Chondrocyte (in vitro differentiated cells): Measurements from ENCODE around the gene MYO1D. TPM values are rescaled to one million over a fixed set of nuclear protein-coding genes. Genes with fewer than 3 reads are reported as not detected.
"Not testable (repeated sequence)": the region's sequence is repeated elsewhere in the genome, so short reads cannot be mapped to it uniquely, and the experiment has no call there.

ENCODE experiments used
- DNase-seq: peaks from one replicate; pipeline ENCODE4 v3.0.0; 2021; ENCODE audit warnings: mixed read lengths, low spot score
- H3K27ac Mint-ChIP-seq: one replicate; pipeline ENCODE4 v1.8.0; 2021; ENCODE audit warnings: mild to moderate bottlenecking, moderate library complexity, mixed read lengths; ENCODE audit not compliant: unreplicated experiment
- H3K27me3 Mint-ChIP-seq: 2 replicates; pipeline ENCODE4 v1.8.0; 2021; ENCODE audit warnings: low read depth, mixed read lengths
- H3K36me3 Mint-ChIP-seq: 2 replicates; pipeline ENCODE4 v1.8.0; 2021; ENCODE audit warnings: low read depth, mixed read lengths
- H3K4me1 Mint-ChIP-seq: 2 replicates; pipeline ENCODE4 v1.8.0; 2021; ENCODE audit warnings: low read depth, mild to moderate bottlenecking, mixed read lengths
- H3K4me3 Mint-ChIP-seq: one replicate; pipeline ENCODE4 v1.8.0; 2021; ENCODE audit warnings: mild to moderate bottlenecking, moderate library complexity, mixed read lengths; ENCODE audit not compliant: unreplicated experiment
- H3K9me3 Mint-ChIP-seq: 2 replicates; pipeline ENCODE4 v1.8.0; 2021; ENCODE audit warnings: low read depth, mixed read lengths
- total RNA-seq: library from RNA; stranded (reverse); gene quantifications from 3 replicates; pipeline ENCODE4 v1.2.1, GENCODE V29; 2021
- TF ChIP-seq, protein P1 (sequence below): fragments of 200-600 bp; sonication (generic); IDR thresholded peaks from 2 replicates; pipeline ENCODE4 v1.5.0; 2021; ENCODE audit warnings: antibody characterized with exemption, mild to moderate bottlenecking, moderate library complexity

Gene MYO1D
- total RNA-seq, 1 donor from 2014 or later = 107 TPM

DNA sequence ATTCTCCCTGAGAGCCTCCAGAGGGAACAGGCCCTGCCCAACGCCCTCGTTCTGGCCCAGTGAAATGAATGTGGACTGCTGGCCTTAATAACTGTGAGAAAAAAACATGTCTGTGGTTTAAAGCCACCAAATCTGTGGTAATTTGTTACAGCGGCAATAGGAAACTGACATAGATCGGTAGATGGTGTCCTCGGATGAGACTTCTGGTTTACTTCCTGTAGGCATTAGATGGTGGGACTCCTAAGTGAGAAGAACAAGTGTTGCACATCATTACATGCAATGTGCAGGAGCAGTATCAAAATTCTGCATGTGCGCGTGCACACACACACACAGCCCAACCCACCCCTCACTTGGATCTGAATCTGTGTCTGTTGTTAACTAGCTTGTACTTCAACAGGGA, 348.1 kb downstream of the MYO1D start:
- TF ChIP-seq, protein P1, sequence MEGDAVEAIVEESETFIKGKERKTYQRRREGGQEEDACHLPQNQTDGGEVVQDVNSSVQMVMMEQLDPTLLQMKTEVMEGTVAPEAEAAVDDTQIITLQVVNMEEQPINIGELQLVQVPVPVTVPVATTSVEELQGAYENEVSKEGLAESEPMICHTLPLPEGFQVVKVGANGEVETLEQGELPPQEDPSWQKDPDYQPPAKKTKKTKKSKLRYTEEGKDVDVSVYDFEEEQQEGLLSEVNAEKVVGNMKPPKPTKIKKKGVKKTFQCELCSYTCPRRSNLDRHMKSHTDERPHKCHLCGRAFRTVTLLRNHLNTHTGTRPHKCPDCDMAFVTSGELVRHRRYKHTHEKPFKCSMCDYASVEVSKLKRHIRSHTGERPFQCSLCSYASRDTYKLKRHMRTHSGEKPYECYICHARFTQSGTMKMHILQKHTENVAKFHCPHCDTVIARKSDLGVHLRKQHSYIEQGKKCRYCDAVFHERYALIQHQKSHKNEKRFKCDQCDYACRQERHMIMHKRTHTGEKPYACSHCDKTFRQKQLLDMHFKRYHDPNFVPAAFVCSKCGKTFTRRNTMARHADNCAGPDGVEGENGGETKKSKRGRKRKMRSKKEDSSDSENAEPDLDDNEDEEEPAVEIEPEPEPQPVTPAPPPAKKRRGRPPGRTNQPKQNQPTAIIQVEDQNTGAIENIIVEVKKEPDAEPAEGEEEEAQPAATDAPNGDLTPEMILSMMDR = no peak
- no peak overlapping the region for H3K27ac Mint-ChIP-seq
- no peaks in the 10 kb centered on the region for H3K9me3 Mint-ChIP-seq
- peaks cover 16% of the 10 kb centered on the region for H3K4me1 Mint-ChIP-seq
- H3K4me3 Mint-ChIP-seq = no peak overlapping the region
- H3K27me3 Mint-ChIP-seq = no peaks in the 10 kb centered on the region
- no peak for DNase-seq
- peaks cover 10% of the 10 kb centered on the region for H3K36me3 Mint-ChIP-seq

DNA sequence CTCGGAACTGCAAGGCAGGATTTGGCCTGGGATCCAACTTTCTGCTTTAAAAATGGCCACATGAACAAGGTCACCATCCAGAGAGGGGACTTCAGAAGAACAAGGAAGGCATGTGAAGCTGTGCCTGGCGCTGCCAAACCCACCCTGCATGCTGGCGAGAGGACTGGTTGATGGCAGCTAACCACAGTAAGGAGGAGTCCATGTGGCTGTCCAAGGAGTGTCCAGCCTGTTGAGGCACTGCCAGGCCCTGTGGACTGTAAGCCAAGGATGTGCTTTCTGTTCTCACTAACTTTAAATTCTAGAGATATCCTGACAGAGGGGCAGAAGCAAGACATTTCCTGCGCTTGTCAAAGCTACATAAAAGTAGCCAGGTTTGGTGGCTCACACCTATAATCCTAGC, 349.8 kb downstream of the MYO1D start:
- no peak overlapping the region for H3K27ac Mint-ChIP-seq

DNA sequence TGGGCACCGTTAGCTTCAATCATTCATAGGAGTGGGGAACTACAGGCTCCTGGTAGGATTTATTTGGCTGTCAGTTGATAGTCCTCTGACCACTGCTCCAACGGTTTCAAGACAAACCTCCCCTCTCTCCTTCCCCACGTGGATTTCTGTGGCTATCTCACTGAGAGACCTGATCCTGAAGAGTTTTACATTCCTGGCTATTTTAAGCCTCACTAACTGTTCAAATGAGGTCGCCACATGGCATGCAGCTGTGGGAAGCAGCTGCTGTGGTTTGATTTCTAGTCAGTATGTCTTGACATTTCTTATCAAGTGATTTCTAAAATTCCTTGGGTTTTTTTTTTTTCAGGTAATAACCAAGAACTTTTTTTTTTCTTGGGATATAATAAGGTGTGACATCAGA, 351.8 kb downstream of the MYO1D start:
- Mint-ChIP-seq H3K4me1 (peaks cover 21% of the 10 kb centered on the region), H3K36me3 (peaks cover 4% of the 10 kb centered on the region), H3K9me3 (no peaks in the 10 kb centered on the region), H3K4me3 (no peak overlapping the region), H3K27ac (no peak overlapping the region), H3K27me3 (no peaks in the 10 kb centered on the region)
- TF ChIP-seq, protein P1 = no peak
- DNase-seq = no peak

More for the DNA sequence above, 349.8 kb downstream of the MYO1D start:
- peaks cover 16% of the 10 kb centered on the region for H3K4me1 Mint-ChIP-seq
- DNase-seq = no peak
- H3K9me3 Mint-ChIP-seq = no peaks in the 10 kb centered on the region
- H3K27me3 Mint-ChIP-seq = no peaks in the 10 kb centered on the region
- no peak overlapping the region for H3K4me3 Mint-ChIP-seq
- H3K36me3 Mint-ChIP-seq = peaks cover 4% of the 10 kb centered on the region
- TF ChIP-seq, protein P1 = no peak

DNA sequence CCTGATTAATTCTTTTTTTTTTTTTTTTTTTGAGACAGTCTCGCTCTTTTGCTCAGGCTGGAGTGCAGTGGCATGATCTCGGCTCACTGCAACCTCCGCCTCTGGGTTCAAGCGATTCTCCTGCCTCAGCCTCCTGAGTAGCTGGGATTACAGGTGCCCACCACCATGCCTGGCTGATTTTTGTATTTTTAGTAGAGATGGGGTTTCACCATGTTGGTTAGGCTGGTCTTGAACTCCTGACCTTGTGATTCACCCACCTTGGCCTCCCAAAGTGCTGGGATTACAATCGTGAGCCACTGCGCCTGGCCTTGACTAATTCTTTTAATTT, 352.4 kb downstream of the MYO1D start:
- not testable (repeated sequence) for H3K27me3 Mint-ChIP-seq, H3K27ac Mint-ChIP-seq, H3K36me3 Mint-ChIP-seq, H3K4me3 Mint-ChIP-seq, DNase-seq, H3K9me3 Mint-ChIP-seq
- H3K4me1 Mint-ChIP-seq = peaks cover 27% of the 10 kb centered on the region

DNA sequence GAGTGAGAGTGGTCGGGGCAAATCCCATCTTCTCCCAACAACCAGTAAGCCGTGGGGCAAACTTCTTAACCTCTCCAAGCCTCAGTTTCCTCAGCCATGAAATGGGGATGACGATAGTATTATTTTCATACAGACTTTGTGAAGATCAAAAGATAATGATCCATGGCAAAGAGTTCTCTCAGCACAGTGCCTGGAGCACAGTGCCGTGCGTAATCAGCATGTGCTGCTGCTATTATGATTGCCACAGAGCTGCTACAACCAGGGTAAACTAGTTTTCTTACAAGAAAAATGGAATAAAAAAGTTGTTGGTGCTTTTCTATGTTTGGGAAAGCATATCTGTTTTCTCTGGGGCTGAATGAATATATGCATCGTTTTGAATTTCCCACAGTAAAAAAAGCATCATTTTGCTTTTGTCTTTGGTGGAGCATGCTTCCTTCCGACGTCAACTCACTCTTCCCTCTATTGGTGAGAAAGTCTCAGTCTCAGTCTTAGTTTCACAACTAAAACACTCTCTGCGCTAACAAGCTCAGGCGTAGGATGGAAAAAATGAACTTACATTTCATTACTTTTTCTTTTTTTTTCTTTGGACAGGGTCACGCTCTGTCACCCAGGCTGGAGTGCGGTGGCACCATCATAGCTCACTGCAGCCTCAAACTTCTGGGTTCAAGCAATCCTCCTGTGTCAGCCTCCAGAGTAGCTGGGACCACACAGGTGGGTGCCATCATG, 352.9 kb downstream of the MYO1D start:
- Mint-ChIP-seq H3K4me3 (no peak overlapping the region), H3K27me3 (no peaks in the 10 kb centered on the region), H3K36me3 (peaks cover 3% of the 10 kb centered on the region), H3K9me3 (no peaks in the 10 kb centered on the region), H3K27ac (no peak overlapping the region), H3K4me1 (peaks cover 28% of the 10 kb centered on the region)
- TF ChIP-seq, protein P1 = no peak
- no peak for DNase-seq
